Retina (tissue), 1 donor: Measurements from ENCODE around the gene EIPR1.

Experiments used
- DNase-seq: peaks from one replicate; pipeline ENCODE4 v3.0.0-alpha.2; 2016

Gene EIPR1

DNA sequence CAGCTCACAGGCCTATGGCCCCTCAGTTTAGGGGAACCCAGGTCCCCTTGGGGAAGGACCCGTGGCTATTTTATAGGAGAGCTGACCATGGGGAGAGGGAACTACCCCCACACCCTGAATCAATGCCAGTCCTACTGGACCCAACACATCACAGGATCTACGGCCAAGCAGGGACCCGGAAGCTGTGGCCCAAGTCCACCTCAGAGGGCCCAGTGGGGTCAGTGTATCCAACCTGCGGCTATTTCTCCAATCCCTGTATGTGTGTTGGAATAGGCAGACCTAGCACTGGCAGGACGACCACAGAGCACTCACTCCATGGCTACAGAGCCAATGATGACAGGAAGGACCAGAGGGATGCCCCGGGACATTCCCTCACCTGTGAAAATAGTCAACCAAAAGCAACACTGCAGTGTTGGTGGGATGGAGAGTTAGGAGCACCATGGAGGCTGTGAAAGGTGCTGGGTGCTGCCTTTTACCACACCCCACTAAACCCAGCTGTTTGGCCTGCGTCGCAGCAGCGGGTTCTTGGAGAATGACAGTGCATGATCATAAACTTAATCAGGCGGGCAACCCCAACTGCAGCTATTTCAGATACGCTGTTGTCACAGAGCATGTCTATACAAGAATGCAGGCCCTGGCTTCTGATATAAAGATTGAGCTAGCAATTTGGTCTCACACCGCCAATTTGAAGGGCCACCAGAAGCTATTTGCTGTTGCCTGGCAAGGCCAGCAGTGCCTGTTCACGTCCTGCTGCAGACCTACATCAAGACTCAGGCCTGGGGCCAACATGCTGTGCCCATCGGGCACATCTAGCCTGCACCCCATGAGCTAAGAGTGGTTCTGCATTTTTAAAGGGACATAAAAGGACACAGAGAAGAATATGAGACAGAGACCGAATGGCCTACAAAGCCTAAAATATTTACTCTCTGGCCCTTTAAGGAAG is 110.4 kb downstream of the EIPR1 start:
- no peak for DNase-seq

DNA sequence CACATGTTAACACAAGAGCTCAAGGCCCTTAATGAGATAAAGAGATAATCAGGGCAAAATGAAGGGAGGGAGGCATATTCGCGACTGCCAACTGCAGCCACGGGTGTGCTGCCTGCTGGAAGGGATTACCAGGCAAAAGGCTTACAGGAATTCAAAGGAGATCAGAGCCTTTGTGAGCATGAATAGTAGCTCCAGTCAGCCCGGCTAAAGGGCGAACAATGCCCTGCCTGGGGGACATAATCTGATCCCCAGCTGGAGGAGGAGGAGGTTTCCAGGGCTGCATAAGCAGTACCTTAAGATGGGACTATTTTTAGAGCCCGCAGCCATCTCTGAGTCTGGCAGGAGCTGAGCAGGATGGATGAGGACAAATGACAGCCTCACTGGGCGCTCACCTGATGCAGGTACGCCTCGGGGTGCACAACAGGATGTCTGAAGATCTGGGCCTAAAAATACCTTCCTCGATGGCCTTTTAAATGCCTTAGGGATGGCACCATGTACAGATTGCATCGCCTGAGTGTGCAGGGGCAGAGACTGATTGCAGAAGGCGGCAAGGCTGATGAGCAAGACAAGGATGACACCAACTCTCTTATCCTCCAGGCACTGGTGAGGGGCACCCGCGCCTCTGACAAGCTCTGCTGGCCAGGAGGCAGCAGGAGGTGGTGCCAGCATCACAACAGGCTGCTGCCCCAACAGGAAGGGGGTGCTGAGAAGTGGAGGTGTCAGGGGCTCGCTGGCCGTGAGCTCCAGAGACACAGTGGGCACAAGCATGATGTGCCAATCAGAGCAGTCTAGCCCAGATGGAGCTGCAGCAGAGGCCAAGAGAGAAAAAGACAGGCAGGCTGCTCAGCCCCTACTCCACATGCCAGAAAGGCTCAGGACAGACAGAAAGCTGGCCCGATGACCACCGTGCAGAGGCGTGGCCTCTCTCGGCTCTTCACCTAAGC is 111.4 kb downstream of the EIPR1 start:
- peak; percentile 78 for DNase-seq

DNA sequence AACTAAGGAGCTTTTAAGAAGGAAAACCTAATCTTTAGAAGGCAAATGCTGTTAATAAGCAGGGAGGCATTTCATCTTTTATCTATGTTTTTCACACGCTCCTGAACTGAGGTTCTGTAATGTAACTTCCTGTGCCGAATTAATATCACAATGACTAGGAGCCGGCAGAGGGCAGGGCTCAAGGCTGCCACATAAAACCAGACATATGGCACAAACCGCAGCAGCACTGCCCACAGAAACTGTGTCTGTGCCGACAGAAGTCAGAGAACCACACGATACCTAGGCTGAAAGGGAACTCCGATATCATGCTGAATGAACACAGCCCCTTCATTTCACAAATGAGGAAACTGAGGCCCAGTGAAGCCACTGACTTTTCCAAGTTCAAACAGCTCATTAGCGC is 112.1 kb downstream of the EIPR1 start:
- DNase-seq = no peak

DNA sequence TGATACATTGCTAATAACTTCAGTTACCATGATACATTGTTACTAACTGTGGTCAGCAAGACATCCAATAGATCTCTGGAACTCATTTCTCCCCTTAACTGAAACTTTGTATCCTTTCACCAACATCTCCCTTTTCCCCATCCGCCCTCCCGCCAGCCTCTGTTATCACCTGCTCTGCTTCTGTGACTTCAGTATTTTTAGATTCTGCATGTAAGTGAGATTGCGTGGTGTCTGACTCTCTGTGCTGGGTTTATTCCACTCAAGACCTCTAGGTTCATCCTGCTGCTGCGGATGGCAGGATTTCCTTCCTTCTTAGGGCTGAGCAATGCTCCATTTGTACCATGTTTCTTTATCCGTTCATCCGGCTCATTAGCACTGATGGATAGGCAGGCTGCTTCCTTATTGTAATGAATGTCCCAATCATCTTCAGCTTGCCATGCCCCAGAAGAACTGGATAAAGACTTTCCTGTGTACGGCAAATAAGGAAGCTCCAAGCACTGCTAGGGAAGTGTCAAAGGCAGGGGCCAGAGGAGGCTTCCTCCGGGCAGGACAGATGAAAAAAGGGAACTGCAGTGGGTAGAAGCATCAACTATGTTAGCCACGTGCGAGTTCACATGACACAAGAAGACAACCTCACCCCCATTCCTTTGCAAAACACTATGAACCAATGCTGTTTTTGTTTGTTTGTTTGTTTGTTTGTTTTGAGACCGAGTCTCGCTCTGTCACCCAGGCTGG is 113.4 kb downstream of the EIPR1 start:
- DNase-seq = no peak

DNA sequence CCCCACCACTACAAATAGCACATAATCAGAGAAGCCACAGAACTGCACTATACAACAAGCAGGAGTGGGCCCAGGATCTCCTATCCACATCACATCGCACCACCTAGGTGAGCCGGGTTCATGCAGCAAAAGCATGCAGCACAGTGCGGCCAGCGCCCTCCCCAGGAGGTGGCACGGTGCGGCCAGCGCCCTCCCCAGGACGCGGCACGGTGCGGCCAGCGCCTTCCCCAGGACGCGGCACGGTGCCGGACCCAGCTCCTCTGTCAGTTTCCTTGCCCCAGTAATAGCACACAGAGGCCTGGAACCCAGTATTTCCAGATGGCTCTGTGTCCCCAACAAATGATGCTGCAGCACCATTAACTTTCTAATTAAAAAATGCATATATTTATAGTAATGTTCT is 114.1 kb downstream of the EIPR1 start:
- DNase-seq = no peak

DNA sequence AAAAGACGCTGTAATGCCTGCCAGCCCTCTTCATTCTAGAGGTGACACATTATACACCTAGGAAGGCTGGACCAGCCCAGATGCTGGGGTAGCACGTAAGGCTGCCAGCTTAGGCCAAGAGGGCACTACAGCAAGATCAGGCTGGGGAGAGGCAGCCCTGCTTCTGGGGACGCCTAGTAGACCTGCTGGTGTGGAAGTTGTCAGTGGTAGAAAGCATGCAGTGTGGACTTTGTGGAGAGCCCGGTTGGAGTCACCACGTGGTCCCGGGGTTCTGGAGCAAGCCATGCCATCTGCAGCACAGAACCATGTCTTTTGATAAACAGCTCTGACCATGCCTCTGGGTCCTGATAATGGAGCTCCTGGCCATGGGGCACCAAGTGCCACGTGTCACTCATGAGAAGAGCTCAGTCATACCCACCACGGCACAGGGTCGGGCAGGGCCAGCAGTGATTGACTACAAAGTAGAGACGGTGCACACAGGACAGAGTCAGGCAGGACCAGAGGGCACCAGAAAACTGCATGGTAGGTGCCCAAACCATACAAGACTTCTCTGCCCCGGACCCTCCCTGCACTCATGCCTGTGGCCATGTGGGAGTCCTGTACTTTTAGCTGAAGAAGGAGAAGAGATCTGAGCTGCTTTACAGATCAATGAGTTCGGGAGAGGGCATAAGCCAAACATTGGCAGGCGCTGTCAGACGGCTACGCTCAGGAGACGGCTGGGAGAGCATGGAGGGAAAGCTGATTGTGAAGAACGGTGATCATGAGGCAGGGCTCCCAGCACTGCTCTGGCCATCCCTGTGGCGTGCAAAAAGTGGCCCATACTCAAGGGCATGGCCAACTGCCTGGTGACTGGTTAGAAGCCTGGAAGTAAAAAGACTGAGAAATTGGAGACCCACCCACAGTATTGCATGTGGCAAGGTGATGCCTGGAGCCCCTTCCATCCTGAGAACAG is 114.9 kb downstream of the EIPR1 start:
- DNase-seq = no peak

DNA sequence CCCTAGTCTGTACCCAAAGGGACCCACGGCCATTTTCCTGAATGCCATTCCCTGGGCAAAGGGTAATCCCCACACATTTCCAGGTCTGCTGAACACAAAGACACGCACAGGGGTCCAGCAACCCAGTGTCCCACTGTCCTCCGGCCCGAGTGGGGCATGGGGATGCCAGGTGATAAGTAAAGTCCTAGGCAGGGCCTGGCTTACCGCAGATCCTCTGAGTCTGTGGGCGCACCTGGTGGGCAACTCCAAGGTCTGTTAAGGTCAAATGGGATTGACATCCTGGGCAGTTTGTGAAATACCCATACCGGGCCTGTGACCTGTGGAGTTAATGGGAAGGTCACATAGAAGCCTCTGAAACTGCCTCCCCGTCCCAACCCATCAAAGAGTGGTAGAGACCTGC is 116.1 kb downstream of the EIPR1 start:
- no peak for DNase-seq

DNA sequence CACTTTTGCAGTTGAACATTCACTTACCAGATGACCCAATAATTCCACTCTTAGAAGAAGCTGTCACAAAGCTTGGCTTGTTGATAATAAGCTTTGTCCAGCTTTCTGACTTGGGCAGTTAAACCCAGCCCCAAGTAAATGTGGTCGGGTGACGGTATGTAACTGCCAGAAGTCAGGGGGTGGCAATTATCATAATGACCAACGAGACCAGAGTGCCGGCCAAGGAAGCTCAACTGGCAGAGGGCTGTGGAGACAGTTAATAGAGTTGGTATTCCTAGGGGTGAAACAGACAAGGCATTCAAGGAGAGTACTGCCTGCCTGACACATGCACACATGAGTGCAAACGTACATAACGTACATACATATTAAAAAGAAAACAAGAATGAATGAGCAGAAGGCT is 116.7 kb downstream of the EIPR1 start:
- no peak for DNase-seq

DNA sequence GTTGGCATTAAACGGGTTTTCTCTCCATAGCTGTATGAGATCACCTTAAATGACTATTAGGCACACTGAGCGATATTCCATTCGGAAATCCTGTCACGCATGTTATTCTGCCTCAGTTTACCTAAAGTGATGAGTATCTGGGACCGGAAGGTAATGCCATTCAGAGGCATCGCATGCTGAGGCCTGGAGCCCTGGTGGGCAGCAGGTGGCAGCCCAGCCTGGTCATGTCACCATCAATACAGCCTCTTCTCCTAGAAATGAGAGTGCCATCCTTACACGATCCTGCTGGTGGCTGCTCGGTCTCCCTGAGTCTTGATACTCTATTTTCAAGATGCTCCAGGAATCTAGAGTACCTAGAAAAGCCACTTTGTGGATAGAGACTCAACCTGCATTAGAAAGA is 119.8 kb downstream of the EIPR1 start:
- no peak for DNase-seq

DNA sequence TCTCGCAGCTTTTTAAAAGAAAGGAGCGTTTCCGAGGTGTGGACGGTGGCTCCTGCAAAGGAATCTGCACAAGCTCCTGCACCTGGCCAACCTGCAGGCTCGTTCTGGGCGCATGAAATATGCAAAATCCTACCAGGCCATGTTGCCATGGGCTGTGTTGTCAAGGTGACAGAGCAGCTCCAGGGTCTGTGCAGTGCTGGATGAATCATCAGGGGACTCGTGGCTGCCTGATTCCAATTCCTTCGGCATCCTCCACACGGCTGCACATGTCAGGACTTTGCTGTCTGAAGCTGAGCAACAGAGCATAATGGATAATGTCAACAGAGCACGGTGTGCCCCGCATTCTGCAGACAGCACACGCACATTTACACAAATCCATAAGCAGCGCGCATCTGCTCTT is 120.5 kb downstream of the EIPR1 start:
- DNase-seq = peak; percentile 87

DNA sequence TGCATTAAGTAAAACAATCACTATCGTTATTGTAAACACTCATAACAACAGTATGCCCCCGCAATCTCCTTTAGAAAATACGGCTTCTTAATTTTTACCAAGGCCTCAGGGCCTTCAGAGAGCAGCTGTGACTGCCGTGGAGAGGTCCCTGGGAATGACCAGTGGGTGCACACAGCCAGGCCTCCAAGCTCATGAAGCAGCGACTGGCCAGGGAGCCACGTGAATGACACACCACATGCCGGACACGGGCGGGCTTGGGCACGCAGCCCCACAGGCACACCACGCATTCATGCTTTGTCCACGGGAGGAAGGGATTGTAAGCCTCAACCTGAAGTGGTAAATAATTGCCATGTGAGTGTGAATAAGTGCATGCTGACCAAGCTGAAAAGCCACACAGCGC is 121.0 kb downstream of the EIPR1 start:
- no peak for DNase-seq

DNA sequence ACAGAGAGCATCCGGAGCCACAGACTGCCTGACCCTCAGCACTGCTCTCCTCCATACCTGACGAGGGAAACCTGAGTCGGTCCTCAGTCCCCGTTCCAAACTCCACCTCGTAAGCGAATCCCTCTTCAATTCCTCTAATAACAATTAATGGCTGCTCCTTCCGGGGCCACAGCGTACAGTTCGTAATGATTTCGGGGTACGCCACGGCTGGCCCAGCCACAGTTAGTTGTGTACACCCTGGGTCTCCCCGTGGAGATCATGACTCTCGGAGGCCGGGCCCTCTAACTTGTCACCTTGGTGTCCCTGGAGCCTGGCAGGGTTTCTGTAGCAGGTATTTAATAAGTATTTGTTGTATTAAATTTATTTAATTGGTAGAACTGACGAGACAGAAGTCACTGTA is 121.5 kb downstream of the EIPR1 start:
- DNase-seq = no peak

DNA sequence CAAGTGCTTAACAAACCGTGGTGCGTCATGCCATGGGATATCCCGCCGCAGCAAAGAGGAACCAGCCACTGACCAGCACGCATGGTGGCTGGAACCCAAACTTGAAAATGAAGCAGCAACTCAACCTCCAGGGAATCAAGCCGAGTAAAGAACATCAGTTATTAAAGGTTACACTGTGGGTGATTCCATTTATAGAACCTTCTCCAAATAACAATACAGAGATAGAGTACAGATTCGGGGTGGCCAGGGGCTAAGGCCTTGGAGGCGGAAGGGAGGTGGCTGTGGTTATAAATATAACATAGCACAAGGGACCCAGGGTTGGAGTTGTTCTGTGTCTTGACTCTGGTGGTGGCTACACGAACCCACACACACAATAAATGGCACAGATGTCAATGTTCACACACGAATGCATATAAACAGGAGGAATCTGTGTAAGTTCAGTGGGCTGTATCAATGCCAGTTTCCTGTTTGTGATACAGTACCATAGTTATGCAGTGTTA is 123.1 kb downstream of the EIPR1 start:
- peak; percentile 52 for DNase-seq

DNA sequence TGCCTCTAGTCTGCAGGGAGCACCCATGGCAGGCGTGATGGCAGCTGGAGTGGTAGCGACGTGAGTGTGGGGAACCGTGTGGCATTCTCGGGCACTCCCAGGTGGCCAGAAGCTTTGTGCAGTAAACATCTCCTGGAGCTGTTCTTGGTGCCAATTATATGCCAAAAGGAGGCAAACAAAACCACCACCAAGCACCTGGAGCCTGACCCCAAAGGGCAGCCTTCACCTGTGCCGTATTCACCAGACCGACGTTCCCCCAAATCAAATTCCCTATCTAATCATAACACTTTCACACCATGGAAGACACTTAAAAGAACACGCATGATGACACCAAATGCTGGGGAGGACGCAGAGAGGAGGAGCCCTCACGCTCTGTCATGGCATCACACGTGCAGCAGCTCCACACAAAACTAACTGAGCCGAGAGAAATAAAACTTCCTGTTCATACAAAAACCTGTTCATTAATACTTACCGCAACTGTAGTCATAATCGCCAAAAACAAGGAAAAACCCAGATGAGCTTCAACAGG is 123.6 kb downstream of the EIPR1 start:
- DNase-seq = no peak

DNA sequence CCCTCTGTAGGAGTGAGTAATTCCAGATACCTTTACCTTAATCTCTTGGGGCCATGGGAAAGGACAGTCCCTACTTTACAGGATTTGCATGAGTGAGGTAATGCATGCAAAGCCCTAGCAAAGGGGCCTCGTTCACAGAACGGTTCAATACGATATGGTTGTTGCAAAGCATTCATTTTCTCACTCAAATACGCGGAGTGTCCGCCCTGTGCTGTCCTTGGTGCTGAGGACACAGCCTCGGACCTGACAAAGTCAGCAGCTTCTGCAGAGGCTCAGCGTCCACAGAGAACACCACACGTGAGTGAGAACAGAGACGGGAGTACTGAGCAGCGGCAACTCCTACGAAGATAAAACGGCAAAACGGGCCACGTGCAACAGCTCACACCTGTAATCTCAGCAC is 125.7 kb downstream of the EIPR1 start:
- no peak for DNase-seq

DNA sequence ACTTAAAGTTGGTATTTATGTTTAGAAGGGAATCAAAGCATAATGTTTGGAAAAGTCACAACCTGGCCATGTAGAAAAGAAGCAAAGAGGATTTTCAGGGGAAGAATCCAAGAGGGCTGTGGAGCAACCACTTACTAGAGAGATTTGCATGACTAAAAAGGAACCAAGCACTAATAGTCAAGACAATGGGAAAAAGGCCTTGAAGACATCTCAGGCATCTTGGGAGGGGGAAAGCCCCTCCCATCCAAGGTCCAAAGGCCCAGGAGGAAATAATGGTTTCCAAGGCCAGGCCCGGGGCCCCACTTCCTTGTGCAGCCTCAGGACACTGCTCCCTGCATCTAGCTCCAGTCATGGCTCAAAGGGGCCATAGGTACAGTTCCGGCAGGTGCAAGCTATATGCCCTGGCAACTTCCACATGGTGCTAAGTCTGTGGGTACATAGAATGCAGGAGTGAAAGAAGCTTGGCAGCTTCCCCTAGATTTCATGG is 128.1 kb downstream of the EIPR1 start:
- DNase-seq = no peak

DNA sequence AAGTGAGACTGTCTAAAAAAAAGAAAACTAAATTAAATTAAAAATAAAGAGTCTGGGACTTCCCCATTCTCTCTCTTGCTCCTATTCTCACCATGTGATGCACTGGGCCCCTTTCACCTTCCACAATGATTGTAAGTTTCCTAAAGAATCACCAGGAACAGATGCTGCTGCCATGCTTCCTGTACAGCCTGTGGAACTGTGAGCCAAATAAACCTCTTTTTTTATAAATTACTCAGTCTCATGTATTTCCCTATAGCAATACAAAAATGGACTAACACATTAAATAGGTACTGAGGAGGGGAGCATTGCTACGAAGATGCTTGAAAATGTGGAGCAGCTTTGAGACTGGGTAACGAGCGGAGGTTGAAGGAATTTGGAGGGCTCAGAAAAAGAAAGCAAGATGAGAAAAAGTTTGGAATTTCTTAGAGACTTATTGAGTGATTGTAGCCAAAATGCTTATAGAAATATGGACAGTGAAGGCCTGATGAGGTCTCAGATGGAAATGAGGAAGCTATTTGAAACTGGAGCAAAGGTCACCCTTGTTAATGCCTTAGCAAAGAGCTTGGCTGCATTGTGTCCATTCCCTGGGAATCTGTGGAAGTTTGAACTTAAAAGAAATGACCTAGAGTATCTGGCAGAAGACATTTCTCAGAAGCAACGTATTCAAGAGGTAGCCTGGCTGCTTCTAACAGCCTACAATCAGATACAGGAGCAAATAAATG is 128.7 kb downstream of the EIPR1 start:
- no peak for DNase-seq

DNA sequence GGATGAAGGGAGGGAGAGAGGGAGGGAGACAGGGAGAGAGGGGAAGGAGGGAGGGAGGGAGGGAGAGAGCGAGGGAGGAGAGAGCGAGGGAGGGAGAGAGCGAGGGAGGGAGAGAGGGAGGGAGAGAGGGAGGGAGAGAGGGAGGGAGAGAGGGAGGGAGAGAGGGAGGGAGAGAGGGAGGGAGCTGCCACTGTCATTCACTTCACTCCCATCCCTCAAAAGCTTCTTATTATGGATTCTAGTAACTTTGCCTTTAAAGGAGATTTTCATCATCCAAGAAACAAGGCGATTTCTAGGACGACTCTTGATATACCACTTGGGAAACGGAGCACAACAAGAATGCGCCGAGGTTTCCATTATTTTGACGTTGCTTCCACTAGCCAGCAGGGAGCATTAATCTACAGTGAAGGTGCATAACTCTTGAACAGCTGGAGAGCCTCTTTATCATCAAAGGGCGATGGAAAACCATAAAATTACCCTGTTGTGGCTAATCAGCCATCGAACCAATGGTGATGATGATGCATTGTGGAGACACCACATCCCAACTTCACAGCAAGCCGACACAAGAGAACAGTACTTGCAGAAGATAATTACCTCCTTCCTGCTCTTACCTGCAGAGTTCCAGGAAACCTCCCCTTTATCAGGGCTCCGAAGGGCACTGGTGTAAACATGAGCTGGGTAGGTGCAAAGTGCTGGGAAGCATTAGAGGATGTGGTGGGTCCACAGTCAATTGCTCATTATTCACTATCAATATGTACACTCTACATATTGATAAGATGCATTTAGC is 130.5 kb downstream of the EIPR1 start:
- DNase-seq = no peak

DNA sequence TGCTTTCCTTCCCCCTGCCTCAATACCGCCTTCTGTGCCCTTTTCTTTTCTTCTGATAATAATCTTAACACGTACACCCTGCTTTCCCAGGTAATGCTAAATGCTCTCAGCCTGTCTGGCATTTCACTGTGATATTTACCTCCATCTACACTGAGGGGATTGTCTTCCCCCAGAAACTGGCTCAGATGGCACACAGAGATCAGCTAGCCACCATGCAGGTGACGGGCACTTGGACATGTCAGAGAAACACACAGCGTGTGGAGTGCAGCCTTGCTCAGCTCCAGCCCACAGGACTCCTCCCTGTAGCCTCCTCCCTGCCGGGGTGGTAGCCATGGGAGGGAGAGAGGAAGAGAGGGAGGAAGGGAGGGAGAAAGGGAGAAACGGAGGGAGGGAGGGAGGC is 131.2 kb downstream of the EIPR1 start:
- DNase-seq = no peak

DNA sequence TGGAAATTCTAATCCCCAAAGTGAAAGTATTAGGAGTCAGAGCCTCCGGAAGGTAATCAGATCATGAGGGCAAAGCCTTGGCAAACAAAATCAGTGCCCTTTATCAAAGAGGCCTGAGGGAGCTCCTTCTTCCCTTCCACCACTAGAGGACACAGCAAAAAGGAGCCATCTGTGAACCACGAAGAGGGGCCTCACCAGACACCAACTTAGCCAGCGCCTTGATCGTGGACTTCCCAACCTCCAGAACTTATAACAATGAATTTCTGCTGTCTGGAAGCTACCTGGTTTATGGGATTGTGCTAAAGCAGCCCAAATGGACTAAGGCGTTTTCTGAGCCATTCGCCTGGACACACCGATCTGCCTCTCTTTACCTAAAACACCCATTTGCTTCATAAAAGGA is 133.1 kb downstream of the EIPR1 start:
- DNase-seq = no peak
